HG02970 (cell line): ENCODE results near the gene CHST1.

Source experiments
- ATAC-seq: cut with Tn5 transposase; IDR thresholded peaks from one replicate; pipeline ENCODE4 v1.9.1; 2021; ENCODE audit warnings: mild to moderate bottlenecking, moderate library complexity, moderate number of reproducible peaks; ENCODE audit not compliant: unreplicated experiment, low FRiP score

CHST1 gene

DNA sequence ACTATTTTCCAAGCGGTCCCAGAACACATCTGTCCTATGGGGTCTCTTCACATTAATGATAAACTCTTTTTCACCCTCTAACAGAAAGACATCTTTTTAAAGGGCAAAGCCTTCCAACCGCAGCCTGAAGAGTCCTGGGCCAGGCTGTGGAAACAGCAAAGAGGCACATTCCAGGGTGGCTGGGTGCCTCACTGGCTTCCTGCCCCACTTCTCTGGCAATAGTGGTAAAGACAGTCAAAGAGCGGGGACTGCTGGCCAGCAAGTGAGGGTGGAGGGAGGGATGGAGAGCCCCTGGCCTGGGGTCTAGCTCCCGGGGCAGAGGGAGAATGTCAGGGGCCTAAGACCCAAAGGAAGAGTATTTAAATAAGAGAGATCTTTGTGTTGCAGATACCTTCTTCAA lies 10.2 kb upstream of the CHST1 start:
- no peak for ATAC-seq

DNA sequence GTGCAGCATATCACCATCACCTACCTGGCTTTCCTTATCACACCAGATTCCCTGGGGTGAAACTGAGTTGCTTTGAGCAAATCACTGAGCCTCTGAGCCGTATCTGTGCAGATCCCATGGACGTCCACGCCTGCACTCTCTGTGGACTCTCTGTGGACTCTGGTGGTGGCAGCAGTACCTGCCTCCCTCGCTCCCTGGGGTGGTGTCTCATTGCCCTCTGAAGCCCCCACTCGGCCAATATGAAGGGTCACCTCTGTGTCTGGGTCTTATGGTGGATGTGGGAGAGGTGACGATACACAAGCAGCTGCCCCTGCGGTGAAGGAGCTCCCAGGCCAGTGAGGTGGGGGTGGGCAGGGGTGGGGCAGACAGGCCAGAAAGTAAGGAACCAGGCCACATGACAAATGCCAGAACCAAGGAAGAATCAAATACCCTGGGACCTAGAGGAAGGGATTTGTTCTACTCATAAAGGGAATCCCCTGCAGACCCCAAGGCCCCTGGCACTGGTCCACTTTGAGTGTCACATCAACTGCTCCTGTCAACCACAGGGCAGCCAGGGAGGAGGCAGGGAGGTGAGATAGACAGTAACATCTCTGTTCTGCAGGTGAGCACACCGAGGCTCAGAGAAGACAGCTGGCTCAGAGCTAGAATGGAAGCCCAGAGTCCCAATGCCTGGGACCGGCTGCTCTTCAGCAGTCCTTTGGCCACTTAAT lies 9.2 kb upstream of the CHST1 start:
- no peak for ATAC-seq

DNA sequence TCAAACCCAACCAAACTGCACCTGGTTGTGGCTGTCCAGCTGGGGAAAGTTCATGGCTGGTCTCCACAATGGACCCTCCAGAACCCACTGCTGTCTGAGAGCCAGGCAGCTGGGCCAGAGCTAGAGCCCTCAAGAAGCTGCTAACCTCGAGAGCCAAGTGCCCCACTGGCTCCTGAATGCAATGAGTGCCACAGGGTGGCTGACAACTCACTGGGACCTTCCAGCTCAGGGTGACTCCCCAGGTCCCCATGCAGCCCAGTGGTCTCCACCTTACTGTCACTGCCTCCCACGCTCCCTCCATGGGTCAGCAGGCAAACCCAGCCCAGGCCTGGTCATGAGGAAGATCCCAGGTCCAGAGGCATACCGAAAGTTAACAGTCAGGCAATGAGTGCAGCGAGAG lies 8.0 kb upstream of the CHST1 start:
- no peak for ATAC-seq

DNA sequence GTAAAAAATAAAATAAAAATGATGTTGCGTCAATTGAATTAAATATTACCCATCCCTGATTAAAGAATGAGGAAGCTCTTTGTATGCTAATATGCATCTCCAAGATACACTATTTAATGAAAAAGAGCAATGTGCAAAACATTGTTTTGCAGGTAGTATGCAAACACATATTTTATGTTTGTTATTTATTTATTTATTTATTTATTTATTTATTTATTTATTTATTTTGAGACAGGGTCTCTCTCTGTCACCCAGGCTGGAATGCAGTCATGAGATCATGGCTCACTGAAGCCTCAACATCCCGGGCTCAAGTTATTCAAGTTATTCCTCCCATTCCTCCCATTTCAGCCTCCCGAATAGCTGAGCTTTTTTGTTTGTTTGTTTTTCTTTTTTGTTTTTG lies 7.2 kb upstream of the CHST1 start:
- no peak for ATAC-seq

DNA sequence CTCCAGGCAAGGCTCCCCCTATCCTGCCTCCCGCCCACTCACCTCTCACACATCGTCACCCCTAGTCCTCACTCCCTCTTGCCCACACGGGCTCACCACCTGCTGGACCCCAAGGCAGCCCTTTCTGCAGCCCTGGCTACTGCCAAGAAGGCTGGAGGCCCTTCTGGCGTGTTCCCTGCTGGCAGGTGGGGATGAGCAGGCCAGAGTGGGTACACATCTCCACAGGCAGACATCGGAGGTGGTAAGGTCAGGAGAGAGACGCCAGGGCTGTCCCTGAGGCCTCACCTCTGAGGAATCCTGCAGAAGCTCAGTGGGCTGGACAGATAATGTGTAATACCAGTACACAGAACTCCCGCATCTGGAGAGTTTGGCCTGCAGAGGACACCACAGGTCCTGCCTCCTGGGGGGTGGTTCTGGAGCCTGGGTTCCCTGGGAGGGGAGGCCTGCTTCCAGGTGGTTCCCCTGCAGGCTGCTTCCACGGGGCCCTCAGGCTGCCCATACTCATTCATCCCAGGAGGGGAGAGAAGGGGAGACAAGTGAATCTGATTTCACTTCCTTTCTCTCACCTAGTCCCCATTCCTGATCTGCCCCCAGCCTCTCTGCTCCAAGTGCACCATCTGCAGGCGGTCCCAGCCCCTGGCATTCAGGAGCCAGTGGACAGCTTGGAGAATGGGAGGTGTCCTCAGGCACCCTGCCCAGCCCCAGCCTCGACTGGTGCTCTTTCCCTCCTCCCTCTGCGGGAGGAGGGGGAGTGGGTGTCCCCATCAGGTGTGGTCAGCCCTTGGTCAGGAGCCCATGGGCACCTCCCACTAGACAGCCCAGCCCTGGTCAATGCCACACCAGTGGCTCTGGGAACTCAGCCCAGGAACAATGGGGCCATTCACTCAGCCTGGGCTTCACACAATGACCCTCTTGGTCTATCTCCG lies 6.1 kb upstream of the CHST1 start:
- no peak for ATAC-seq

DNA sequence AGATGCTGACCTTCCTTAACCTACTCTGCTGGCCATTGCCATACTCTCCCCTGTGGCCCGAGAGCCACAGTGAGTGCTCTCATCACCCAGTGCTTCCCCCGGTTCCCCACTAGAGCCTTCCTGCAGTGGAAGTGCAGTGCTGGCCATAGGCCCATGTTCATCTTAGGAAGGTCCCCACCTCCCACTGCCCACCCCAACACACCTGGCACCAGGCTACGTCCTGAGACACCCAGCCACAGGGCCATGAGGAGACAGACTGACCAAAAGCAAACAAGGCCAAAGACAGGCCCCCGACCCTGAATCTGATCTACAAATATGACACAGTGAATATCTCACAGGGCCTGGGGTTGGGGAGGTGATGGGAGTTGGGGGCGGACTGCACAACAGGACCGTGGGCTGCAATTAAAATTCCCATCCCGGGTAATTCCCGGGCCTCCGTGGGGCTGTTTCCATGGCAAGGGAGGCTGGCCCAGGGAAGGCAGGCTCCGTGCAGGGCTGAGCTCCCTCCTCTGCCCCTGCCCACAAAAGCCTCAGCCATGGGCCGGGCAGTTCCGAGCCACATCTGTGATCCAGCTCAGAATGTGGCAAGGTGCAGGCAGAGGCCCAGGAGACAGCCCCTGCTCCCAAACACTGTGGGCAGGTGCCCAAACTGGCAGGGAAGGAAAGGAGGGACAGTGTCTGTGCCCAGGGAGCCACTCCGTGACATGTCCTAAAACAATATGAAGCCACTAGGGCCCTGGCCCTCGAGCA lies 5.1 kb upstream of the CHST1 start:
- no peak for ATAC-seq

DNA sequence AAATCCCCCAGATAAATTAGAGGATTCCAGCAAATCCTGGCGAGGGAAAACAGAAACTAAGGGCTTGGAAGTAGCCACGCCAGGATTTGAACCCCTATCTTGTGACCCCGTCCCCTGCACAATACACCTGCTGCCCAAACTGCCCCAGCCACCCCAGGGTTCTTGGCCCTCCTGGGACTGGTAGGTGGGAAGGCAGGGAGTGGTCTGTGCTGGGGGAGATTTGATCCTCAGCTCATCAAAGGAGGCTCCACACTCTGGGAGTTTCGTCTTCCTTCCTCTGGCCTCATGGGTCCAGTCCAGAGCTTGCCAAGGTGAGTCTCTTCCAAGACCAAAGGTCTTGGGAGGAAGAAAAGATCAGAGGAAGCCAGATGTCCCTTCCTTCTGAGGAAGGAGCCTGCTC lies 4.5 kb upstream of the CHST1 start:
- ATAC-seq = no peak

DNA sequence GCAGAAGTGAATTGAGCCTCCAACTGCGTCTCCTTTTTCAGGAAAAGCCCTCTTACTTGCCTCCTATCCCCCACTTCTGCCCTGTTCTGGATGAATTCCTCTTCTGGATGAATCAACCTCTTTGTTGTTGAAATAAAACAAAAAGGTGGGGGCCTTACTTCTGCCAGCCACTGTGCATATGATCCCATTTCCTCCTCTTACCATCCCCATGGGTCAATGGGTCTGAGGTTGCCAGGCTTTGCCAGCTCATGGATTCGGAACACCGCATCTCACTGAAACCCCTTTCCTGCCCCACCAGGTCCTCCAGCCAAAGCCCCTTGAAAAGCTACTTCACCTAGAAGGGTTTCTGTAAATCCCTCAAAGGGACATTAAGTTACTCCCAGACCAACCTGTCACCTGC lies 3.7 kb upstream of the CHST1 start:
- no peak for ATAC-seq

DNA sequence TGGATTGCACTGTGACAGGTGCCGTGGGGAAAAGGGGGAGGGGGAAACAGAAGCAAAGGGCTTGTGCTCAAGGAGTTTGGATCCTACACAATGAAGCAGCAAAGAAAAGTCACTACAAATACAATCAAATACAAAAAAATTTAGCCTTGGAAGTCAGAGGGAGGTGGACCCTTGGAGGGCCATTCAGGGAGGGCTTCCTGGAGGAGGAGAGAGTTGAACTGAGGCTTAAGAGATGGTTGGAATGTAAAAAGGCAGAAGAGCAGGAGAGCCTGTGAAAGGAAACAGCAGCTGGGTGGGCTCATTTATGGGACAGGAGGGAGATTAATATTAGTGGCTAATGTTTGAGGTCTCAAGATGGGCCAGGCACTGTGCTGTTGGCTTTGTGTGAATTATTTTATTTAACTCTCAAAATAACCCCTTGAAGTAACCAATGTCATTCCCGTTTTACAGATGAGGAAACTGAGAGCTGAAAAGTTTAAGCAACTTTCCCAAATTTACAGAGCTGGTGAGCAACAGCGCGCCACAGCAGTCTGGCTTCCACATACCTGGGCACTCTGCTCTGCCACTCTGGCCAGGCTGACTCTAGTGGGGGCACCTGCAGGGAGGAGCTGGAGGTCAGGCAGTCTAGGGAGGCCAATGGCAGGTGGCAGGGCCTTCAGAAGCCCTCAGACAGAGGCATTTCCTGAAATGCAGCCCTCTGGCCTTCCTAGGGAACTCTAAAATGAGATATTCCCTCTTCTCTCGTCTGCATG lies 2.7 kb upstream of the CHST1 start:
- ATAC-seq = no peak

DNA sequence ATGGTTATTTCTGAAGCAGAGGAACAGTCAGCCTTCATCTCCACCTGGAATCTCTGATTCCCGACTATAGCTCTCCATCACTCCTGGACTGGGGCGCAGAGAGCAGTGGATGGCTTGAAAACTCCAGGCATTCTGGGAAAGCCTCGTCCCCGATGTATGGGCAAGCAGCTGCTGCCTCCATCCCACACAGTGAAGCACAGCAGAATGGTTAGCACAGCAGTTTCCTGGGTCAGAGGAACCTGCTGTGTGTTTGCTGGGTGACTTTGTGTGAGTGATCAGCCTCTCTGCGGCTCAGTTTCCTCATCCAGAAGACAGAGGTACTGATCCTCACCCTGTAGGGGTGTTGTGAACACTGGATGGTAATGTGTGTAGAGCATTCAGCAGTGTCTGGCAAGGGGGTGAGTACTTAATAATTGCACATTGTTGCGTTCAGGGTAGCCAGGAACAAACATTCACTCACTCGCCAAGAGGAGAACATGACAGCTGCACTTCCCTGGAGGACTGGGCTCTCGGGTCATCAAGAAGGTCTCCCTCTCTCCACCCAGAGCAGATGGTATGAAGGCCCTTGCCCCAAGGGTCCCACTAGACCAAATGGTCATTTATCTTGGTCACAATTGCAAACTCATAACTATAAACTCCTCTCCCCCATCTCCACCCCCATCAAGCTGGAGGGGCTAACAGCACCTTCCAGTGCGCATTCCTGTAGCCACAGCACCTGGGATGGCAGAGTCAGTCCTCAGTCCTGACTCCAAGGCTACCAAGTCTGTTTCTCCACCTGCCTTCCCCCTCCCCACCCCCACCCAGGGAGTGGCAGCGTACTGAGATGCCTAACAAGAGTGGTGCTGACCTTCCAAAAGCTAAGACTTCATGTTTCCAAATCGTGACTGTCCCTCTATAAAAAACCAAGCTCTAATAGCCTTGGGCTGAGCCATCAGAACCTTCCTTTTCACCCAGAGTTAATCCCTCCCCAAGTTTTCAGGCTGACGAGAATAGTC lies 1.5 kb upstream of the CHST1 start:
- ATAC-seq = no peak

DNA sequence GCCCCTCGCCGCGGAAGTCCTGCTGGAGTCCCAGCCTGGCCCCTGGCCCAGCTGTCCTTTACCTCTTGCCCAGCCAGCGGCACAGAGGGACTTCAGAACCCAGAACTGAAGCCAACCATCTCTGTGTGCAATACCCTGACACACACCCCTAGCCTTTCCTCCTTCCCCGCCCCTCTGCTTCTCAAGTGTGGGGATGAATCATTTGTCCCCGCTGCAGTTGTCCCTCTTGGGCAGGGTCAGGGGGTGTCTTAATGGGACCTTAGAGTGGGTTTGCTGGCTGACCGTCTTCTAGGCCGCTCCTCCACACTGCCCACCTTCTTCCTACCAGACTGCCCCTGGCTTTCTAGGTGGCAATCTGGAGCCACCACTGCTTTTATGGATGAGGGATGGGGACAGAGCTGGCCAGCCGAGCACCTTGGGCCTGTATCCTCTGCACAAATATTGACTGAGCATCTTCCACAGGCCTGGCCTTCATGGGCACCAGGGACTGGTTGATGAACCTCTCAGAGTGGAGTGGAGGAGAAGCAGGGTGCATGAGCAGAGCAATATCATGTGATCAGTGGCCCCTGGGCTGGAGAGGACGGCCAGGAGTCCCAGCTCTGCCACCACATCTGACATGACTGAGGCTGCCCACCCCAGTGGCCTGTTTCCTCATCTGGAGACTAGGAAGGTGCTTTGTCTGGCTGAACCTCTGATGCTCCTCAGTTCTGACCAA lies 668 bp upstream of the CHST1 start:
- no peak for ATAC-seq

DNA sequence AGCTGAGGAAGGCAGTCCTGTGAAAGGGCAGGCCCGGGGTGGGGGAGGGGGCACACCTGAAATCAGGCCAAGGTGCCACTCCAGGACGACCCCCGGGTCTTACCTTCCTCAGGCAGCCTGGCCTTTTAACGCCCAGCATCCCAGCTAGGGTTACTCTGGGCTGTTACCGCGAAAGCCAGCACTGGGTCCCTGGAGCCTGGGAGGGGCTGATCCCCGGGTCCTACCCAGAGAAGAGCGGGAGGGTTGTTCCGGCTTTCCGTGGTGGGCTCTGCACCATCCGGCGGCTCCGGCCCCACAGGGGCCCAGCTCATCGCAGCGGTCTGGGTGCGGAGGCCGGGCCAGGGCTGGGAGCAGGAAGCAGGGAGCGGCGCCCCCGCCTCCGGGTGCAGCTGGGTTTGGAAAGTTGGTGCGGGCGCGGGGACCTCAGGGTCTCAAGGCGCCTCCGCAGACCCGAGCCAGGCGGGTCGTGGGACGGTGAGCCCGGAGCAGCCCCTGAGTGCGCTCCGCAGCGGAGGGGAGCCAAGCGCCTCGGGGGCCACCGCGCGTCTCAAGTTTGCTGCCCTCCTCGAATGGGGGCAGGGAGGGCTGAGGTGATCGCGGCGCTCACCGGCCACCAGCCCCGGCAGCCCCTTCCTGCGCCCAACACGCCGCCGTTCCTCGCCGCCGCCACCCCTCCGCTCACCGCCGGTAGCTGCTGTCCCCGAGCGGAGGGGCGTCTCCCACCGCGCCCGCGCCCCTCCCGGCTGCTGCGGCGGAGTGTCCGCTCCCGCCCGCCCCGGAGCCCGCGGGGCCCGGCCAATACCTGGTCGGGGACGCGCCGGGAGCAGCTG lies 831 bp downstream of the CHST1 start:
- no peak for ATAC-seq

DNA sequence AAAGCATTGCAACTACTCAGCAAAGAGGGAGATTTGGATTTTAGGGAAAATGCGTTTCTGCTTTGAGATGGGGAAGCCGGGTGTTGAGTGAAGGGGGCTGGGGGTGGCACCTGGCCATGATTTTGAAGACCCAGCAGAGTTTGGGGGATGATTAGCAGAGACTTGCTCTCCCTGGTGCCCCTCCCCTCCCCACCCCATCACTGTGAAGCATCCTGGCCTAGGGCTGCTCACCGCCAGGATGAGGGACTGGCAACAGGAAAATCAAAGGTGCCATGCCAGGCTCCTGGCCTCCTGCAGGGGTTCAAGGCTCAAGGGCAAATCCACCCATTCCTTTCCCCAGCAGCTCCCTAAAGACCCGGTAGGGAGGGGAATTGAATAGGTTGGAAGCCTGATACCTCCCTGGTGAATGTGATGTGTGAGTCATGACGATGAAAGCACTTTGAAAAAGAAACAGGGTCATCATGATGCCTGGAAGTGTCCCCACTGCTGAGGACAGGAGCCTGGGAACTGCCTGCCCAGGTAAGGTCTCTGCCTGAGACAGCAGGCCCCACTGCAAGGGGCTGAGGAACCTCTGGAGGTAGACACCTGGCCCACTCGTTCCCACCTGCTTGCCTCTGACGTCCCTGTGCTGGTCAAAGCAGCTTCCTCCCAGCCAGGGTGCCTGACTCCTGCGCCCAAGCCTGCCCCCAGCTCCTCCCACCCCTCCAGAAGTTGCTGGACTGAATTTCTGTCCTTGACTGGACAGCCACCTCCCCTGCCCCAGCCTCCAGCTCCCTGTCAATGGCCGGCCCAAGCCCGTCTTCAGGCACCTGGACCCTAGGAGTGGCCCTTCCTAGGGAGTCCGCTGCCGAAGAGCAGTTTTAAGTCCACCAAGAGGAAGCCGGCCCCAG lies 1.7 kb downstream of the CHST1 start:
- no peak for ATAC-seq

DNA sequence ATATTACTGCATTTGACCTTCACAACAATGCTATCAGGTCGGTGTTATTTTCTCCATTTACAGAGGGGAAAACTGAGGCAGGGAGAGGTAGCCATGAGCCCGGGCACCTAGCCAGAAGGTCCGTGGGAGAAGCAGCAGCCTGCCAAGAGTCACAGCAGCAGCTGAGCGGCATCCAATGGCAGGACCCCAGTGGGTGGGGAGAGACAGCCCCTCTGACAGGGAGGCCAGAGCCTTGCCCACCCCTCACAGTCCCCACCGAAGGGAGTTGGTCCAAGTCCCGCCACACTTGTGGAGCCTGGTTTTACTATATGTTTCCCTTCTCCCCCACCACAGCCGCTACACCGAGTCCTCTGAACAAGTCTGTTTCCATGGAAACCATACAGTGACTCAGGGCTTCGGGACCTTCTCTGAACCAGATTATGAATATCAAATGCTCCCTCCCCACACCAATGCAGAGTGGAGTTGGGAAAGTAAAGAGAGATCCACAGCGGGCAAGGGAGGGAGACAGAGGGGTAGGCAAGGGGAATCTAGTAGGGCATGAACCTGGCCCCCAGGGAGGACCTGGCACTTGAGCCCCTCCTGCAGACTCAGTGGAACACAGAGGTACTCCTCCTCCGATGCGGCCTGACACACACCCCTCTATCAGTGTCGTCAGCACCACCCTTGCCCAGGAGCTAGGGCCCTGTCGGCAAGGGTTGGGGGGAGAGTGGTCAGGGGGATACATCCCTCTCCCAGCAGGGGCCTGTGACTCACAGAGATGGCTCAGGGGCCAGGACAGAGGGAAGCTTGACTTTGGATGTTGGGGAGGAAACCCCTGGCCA lies 2.5 kb downstream of the CHST1 start:
- ATAC-seq = no peak

DNA sequence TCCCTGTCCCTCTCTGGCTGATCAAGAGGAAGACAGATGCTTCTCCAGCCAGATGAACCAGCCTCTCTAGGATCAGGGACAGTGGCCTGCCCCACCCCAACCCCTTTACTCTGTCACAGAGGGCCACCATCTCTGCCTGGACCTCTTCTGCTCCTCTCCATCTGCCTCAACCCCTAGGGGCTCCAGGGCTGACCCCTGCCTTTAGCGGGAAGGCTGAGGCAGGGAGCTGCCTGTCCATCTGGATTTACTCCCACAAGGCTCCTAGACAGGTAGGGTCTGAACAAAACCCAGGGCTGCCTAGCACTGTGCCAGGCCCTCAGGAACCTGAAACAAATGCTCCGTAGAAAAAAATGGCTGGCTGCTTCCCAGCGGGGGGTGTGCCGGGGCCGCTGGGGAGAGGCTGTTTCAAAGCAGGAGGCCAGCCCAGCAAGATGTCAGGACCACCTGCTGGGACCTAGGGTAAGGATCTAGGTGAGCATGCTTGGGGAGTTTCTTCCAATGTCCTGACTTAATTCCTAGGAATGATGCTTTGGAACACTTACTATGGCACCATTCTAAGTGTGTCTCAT lies 3.2 kb downstream of the CHST1 start:
- no peak for ATAC-seq
